ENCODE measurements around the gene POR.

DNA sequence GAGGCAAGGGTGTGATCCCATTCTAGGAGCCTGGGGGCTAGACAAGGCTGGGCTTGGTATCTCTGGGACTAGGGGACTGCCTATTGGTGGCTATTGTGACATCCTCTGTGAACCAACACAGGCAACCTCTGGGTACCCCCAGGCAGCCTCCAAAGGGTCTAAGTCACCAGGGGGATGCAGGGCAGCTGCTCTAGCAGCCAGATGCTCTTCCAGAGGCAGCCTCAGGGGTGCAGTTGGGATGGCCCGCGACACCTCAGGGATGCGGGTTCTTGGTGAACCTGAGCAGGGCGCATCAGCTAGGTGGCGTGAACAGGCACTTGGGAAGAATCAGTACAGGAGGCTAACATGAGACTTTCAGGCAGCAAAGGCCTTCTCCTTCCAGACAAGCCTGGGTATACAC lies 81.0 kb downstream of the POR start:
- TF ChIP-seq, protein P1, sequence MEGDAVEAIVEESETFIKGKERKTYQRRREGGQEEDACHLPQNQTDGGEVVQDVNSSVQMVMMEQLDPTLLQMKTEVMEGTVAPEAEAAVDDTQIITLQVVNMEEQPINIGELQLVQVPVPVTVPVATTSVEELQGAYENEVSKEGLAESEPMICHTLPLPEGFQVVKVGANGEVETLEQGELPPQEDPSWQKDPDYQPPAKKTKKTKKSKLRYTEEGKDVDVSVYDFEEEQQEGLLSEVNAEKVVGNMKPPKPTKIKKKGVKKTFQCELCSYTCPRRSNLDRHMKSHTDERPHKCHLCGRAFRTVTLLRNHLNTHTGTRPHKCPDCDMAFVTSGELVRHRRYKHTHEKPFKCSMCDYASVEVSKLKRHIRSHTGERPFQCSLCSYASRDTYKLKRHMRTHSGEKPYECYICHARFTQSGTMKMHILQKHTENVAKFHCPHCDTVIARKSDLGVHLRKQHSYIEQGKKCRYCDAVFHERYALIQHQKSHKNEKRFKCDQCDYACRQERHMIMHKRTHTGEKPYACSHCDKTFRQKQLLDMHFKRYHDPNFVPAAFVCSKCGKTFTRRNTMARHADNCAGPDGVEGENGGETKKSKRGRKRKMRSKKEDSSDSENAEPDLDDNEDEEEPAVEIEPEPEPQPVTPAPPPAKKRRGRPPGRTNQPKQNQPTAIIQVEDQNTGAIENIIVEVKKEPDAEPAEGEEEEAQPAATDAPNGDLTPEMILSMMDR (IDR thresholded peaks at IDR 0.05; ENCODE audit: low read depth, low read length) = no peak
- TF ChIP-seq POLR2A (IDR thresholded peaks at IDR 0.05; ENCODE audit: extremely low read depth, insufficient read length) (no peak), MAX (IDR thresholded peaks at IDR 0.05; ENCODE audit: low read depth, low read length) (no peak), MYC (IDR thresholded peaks at IDR 0.05; ENCODE audit: low read depth, low read length) (no peak)
